HTERT RPE-1 (cell line): ENCODE results near the gene MYO1A.

ENCODE experiments used
- in situ Hi-C: fragments of 300-500 bp; cut with MboI; formaldehyde crosslinking; loops from 4 replicates; pipeline ENCODE4 v1.14.3; 2020; ENCODE audit warnings: low sequenced_read_pairs

The MYO1A gene

DNA sequence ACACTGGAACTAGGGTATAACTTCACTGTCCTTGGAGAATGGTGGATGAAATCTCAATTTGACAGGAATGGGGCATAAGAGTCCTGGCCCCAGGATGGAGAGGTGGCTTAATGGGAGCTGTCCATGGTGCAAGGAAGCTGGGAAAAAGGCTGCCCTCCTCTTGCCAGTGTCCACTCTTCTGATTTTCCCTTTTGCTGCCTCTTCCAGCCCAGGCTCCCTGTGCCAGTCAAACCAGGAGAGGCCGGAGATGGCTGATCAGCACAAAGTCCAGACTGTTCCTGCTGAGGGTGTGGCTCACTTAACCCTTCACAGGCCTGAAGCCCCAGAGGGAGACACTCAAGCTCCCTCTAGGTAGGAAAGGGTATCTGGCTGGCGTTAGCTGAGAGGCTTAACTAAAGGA, at the start of gene MYO1A:
Gene MYO1A, minus strand, starts transcription at position 240 of the 400 bp plus-strand sequence. CDS start 1,806 bp downstream, outside the sequence.
- in situ Hi-C loops: no loop called here

GRCh38 chr12:57099047-57099714, 49.3 kb upstream of the MYO1A start:
- in situ Hi-C loops: no loop called here

DNA sequence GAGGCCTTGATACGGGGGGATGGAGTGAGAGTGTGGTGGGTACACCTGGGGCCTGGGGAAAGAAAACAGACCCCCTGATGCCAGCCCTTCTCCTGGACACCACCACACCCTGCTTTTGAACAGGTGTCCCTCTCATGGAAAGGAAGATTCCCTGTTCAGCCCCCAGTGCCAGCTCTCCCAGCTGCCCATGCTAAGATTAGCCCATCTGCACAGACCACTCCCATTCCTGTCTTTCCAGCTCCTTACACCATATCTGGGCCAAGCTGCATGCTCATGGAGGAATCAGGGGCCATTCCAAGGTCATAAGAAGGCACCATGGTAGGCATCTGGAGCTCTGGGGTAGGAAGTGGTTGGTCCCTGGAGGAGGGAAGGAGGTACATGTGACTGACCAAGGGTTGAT, 48.6 kb upstream of the MYO1A start:
- in situ Hi-C loops: no loop called here

GRCh38 chr12:57097554-57097835, 47.6 kb upstream of the MYO1A start:
- in situ Hi-C loops: no loop called here

- in situ Hi-C loops: no loop called here
These were observed 47.0 kb upstream of the MYO1A start for GRCh38 chr12:57096748-57097553.

DNA sequence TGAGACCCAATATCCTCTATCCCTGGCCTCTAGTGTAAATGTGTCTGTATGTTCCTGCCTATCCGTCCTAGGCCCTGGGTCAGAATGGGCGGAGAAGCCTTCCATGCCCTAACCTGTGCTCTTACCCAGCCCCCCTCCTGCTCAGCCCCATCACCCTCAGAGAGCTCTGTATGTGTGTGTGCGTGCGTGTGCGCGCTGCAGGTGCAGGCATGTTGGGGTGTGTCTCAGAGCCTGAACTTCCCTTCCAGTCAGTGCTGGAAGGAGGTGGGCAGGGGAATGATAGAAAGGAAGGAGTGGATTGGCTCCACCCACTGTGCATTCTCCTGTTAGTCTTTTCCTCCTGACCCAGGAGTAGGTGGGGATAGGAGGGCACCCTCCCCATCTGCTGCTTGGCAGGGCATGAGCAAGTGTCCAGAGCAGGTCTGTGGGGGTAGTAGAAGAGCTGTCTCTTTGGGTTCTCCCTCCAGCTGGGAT, 46.2 kb upstream of the MYO1A start:
- in situ Hi-C loops: no loop called here

- in situ Hi-C loops: no loop called here
These were observed 45.5 kb upstream of the MYO1A start for GRCh38 chr12:57095440-57095839.

DNA sequence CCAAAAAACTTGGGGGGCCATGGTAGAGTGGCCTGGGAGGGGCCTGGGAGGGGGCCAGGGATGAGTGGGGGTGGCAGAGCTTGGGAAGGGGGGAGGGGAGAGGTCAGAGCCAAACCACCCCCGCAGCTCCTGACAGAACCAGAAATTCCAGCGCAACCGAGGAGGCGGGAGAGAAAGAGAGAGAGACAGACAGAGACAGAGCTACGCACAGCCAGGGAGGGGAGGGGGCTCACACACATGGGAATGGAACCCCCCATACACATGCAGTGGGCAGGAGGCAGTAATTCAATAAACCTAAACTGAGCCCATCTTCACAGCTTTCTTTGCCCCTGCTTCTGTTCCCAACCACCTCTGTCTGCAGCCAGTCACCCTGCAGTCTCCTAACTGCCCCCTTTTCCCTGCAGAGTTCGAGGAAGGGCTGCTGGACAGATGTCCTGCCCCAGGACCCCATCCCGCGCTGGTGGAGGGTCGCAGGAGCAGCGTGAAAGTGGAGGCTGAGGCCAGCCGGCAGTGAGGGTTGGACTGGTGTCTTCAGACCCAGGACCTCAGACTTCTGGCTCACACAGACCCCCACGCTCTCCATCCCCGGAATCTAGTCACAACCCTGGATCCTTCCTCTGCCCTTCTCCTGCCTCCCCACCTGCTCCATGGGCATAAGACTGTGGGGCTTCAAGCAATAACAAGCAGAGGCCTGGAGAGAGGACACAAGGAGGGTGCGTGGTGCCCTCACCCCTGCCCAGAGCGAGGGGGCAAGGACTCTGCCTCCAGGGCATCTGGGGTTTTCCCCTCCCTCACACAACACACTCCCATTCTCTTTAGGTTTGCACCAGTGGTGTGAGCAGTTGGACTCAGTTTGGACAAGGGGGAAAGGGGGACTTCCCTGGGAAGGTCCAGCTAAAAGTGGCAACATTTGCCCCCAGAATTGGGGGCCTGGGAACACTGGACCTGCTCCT, 44.6 kb upstream of the MYO1A start:
- in situ Hi-C loops: no loop called here

DNA sequence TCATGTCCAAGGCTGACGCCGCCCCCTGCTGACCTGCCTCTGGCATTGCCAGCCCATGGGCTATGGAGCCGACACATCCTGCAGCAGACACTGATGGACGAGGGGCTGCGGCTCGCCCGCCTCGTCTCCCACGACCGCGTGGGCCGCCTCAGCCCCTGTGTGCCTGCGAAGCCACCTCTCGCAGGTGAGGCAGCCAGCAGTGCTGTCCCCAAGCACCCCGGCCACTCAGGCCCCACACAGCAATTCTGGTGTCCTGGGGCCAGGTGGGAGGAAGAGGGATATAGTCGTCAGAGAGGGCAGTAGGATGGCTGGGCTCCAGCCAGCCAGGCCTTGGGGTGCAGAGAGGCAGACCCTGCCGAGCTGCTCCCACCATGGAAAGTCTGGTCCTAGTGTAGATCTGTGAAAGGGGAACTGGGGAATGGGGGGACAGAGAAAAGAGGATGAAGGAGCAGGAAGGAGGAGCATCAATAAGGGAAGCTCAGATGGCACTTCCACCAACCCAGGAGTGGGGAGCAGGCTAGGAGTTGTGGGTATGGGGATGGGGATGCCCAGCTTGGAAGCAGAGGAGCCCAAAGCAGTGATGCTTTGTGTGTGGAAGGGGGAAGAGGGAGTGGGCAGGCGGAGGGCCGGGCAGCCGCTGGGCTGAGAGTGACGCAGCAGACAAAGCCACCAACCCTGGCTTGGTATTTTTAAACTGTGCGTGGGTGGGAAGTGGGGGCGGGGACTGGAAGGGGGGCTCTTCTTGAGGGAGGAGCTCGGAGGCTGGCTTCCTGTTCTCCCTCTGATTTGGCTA, 43.7 kb upstream of the MYO1A start:
- in situ Hi-C loops: no loop called here

DNA sequence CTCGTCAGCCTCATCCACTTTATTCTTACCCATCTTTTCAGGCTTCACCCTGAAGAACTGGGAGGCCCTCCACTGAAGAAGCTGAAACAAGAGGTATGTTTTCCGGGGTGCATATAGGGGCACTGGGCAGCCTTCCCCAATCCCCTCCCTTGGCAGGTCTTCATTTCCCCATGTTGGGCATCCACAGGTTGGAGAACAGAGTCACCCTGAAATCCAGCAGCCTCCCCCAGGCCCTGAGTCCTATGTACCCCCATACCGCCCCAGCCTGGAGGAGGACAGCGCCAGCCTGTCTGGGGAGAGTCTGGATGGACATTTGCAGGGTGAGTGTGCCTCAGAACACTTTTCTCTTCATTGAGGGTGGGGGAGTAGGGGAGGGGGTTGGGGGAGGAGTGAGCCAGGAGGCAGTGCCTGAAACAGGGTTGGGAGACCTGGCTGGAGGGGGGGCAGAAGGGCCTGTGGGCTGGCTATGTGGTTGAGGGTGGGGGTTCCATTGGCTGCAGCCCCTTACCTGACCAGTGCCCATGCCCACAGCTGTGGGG, 43.0 kb upstream of the MYO1A start:
- in situ Hi-C loops: no loop called here

DNA sequence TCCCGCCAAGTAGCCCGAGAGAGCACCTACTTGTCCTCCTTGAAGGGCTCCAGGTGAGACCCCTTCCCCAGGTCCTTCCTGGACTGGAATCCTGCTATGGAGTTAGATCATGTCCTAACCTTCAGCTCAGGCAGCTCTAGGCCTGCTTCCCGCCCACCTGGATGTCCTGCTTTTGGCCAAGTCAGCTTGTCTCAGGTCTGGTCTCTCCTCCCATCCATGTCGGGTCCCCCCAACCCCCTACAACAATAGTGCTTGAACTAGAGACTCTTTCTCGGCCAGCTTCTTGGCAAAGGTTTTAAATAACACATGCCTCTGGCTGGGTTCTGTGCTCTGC, 42.6 kb upstream of the MYO1A start:
- in situ Hi-C loops: no loop called here

DNA sequence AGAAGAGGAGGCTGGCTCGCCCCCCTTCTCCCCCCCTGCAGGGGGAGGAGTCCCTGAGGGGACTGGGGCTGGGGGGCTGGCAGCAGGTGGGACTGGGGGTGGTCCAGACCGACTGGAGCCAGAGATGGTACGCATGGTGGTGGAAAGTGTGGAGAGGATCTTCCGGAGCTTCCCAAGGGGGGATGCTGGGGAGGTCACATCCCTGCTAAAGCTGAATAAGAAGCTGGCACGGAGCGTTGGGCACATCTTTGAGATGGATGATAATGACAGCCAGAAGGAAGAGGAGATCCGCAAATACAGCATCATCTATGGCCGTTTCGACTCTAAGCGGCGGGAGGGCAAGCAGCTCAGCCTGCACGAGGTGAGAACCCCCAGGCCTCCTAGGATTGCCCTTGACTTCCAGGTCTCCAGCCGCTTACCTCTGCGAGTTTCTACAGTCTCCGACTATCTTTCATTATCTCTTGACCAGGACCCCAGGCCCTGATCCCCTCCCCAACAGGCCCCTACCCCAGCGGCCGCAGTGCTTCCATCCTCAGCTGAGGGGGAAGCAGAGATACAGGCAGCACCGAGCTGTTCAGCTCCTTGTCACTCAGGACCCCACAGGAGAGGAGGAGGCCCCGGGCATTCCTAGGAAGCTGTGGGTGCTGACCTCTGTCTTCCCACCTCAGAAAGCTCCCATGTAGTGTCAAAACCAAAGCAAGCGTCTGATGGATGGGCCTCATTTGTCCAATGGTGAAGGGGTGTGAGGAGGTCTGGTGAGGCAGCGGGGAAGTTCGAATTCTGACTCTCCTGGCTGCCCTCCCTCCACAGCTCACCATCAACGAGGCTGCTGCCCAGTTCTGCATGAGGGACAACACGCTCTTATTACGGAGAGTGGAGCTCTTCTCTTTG, 42.0 kb upstream of the MYO1A start:
- in situ Hi-C loops: no loop called here

- in situ Hi-C loops: no loop called here
These were observed 41.2 kb upstream of the MYO1A start for GRCh38 chr12:57090924-57091637.

DNA sequence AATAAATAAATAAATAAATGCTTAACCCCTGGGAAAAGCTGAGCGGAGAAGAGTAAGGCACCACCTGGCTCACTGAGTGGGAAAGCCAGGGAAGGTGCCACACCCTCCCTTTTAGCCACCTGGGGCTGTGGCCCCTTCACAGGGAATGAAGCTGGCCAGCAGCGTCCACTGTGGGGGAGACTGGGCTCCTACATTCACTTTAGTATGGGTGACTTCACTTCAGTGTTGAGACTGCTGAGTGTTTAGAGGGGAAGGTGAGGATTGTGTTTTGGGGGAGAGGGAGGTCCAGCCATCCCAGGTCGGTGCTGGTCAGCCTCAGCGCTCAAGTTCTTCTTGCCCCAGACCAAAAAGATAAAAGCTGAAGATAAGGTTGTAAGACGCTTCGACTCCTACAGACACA, 40.6 kb upstream of the MYO1A start:
- in situ Hi-C loops: no loop called here

- in situ Hi-C loops: no loop called here
These were observed 39.6 kb upstream of the MYO1A start for GRCh38 chr12:57089271-57090245.

DNA sequence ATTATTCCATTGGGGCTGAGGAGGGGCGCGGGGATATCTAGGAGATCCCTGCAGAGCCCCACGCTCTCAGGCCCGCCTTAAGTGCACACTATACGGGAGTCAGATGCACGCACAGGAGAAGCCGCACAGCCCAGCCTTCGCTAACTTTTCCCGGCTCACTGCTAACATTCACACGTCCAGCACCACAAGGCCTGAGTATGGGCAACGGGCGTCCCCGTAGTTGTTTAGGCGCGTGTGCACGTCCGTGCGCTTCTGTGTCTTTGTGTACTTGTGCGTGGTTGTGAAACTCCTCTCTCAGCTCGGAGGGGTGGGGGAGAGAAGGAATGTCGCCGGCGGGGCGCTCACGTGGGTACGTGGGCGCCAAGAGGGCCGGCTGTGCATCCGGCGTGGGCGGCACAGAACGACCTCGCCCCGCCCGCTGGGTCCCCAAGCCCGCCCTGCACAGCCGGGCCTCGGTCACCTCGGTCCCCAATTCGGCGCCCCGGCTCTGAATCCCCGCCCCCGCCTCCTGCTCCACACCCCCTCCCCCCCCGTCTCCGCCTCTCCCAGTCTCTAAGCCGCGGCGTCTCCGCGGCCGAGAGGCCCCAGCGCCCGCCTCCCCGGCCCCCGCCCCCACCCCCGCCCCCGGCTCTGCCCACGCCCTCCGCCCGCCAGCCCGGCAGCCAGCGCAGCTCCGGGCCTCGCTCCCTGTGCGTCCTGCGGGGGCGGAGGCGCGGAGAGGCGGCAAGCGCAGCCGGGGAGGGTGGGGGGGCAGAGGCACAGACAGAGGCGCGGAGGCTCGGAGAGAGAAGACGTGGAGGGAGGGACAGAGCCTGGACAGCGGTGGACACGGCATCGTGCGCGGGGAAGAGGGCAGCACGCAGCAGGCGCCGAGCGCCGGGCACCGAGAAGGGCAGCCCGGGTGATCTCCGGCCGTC, 38.7 kb upstream of the MYO1A start, which contains the start of gene NAB2:
Gene NAB2, plus strand, starts transcription at position 761 of the 917 bp plus-strand sequence. CDS start 158 bp downstream, outside the sequence.
- in situ Hi-C loops: no loop called here
